HepG2 (cell line): Measurements from ENCODE around the gene ANKRD66. TPM values are rescaled to one million over a fixed set of nuclear protein-coding genes. Genes with fewer than 3 reads are reported as not detected.
A peak's percentile ranks its signal among the peaks of the same experiment; 100 is the strongest.

ENCODE experiments used
- ATF7-NPFF ChIP-seq: sonication (generic); formaldehyde crosslinking; IDR thresholded peaks from 2 replicates; pipeline ENCODE4 v1.8.1; 2023; ENCODE audit warnings: mild to moderate bottlenecking, low read depth, missing genetic modification reagents, moderate library complexity
- CBFB ChIP-seq: sonication (generic); formaldehyde crosslinking; IDR thresholded peaks from 2 replicates; pipeline ENCODE4 v1.4.0; 2020; ENCODE audit warnings: missing genetic modification reagents
- DMAP1 ChIP-seq: IDR thresholded peaks from 2 replicates; pipeline ENCODE4 v1.6.1; 2016
- FOXA3 ChIP-seq: IDR thresholded peaks from 2 replicates; pipeline ENCODE4 v1.6.1; 2016; ENCODE audit warnings: missing genetic modification reagents, missing compliant biosample characterization
- FOXP1 ChIP-seq, 2 experiments: fragments of 450-650 bp in 1 of 2; IDR thresholded peaks; 2 replicates each; pipeline ENCODE4 v1.6.1; 2017 to 2018; ENCODE audit warnings: antibody characterized with exemption in 1 of 2
- GATA4 ChIP-seq: sonication (generic); IDR thresholded peaks from 2 replicates; pipeline ENCODE4 v1.6.1; 2016; ENCODE audit warnings: antibody characterized with exemption, low read depth, borderline replicate concordance
- KAT7 ChIP-seq: IDR thresholded peaks from 2 replicates; pipeline ENCODE4 v1.6.1; 2018; ENCODE audit warnings: borderline replicate concordance, missing compliant biosample characterization
- NKX3-1 ChIP-seq: sonication (generic); formaldehyde crosslinking; IDR thresholded peaks from 2 replicates; pipeline ENCODE4 v1.5.0; 2020; ENCODE audit warnings: missing genetic modification reagents
- NR1H2 ChIP-seq: sonication (generic); formaldehyde crosslinking; IDR thresholded peaks from 2 replicates; pipeline ENCODE4 v1.8.1; 2022; ENCODE audit warnings: low read depth, missing genetic modification reagents, borderline replicate concordance
- NR2F2 ChIP-seq: IDR thresholded peaks from 2 replicates; pipeline ENCODE4 v1.6.1; 2012; ENCODE audit warnings: low read depth, inconsistent platforms, borderline replicate concordance
- ONECUT2 ChIP-seq: sonication (generic); formaldehyde crosslinking; IDR thresholded peaks from 2 replicates; pipeline ENCODE4 v1.4.0; 2020; ENCODE audit warnings: missing genetic modification reagents
- PAWR ChIP-seq: sonication (generic); formaldehyde crosslinking; IDR thresholded peaks from 2 replicates; pipeline ENCODE4 v1.4.0; 2020; ENCODE audit warnings: missing genetic modification reagents, mild to moderate bottlenecking, borderline replicate concordance
- PRMT3 ChIP-seq: sonication (generic); formaldehyde crosslinking; IDR thresholded peaks from 2 replicates; pipeline ENCODE4 v1.8.1; 2022; ENCODE audit warnings: low read depth, mild to moderate bottlenecking, moderate library complexity, missing genetic modification reagents, borderline replicate concordance
- RARA ChIP-seq: IDR thresholded peaks from 2 replicates; pipeline ENCODE4 v1.6.1; 2016; ENCODE audit warnings: missing genetic modification reagents, missing compliant biosample characterization
- RARG ChIP-seq: sonication (generic); formaldehyde crosslinking; IDR thresholded peaks from 2 replicates; pipeline ENCODE4 v1.4.0; 2020; ENCODE audit warnings: low read depth, mild to moderate bottlenecking, missing genetic modification reagents
- TRIM22 ChIP-seq: fragments of 450-650 bp; IDR thresholded peaks from 2 replicates; pipeline ENCODE4 v1.6.1; 2017
- ZMYM4 ChIP-seq: sonication (generic); formaldehyde crosslinking; IDR thresholded peaks from 2 replicates; pipeline ENCODE4 v1.8.1; 2023; ENCODE audit warnings: mild to moderate bottlenecking, missing genetic modification reagents
- ZNF12 ChIP-seq: sonication (generic); formaldehyde crosslinking; IDR thresholded peaks from 2 replicates; pipeline ENCODE4 v1.5.0; 2020; ENCODE audit warnings: missing genetic modification reagents
- ZNF235 ChIP-seq: sonication (generic); formaldehyde crosslinking; IDR thresholded peaks from 2 replicates; pipeline ENCODE4 v1.8.1; 2023; ENCODE audit warnings: mild to moderate bottlenecking, missing genetic modification reagents, borderline replicate concordance
- ZNF619 ChIP-seq: sonication (generic); formaldehyde crosslinking; IDR thresholded peaks from 2 replicates; pipeline ENCODE4 v1.4.0; 2020; ENCODE audit warnings: mild to moderate bottlenecking, missing genetic modification reagents
- polyA plus RNA-seq, 8 experiments: library from polyadenylated mRNA; depleted of rRNA in 3 of 8; stranded (reverse) in 7 of 8; unstranded in 1 of 8; fragments of >200 nt; fragmentation: Illumina TruSeq in 4 of 8; extraction: Trizol in 4 of 8; gene quantifications; 2 replicates each; pipeline versions ENCODE4 v1.2.1 to v1.2.3, GENCODE V29; 2011 to 2016; ENCODE audit warnings: low read depth in 4 of 8, missing spikeins in 1 of 8, mixed read lengths in 1 of 8; ENCODE audit not compliant: insufficient read depth in 1 of 8
- total RNA-seq, 5 experiments: library from RNA; depleted of rRNA; stranded (reverse); fragments of >200 nt; fragmentation: Illumina TruSeq; extraction: Trizol; gene quantifications; 2 replicates each; pipeline ENCODE4 v1.2.3, GENCODE V29; 2016; ENCODE audit warnings: low read depth in 1 of 5
- TF ChIP-seq, protein P1 (sequence below): sonication (generic); formaldehyde crosslinking; IDR thresholded peaks from 2 replicates; pipeline ENCODE4 v1.5.0; 2020; ENCODE audit warnings: missing genetic modification reagents, mild to moderate bottlenecking, borderline replicate concordance
- TF ChIP-seq, protein P2 (sequence below): sonication (generic); formaldehyde crosslinking; IDR thresholded peaks from 2 replicates; pipeline ENCODE4 v1.8.0; 2022; ENCODE audit warnings: missing genetic modification reagents, low read depth, mild to moderate bottlenecking, borderline replicate concordance
- TF ChIP-seq, protein P3 (sequence below): sonication (generic); formaldehyde crosslinking; IDR thresholded peaks from 2 replicates; pipeline ENCODE4 v1.4.0; 2020; ENCODE audit warnings: missing genetic modification reagents, borderline replicate concordance

ANKRD66 gene
- total and polyA plus RNA-seq, 2 of the 13 experiments (the other 11 are each of a cell fraction or from before 2014, with no cell fraction given) = not detected

DNA sequence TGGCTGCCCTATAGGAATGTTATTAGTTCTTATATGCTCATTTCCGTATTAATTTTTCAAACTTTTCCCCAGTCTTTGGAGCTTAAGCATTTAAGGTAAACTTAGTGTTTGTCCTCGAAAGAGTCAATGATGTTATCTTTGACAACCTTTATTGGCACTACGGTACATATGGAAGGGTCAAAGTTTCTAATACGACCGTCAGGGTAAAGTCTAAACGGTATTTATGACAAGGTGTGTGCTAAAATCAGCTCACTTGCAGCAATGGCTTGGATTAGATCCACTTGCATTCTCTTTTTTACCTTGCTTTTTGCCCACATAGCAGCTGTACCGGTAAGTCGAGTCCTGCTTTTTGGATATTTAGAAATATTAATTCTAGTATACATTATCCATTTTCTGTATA, 46.4 kb downstream of the ANKRD66 start, which contains the start of gene MEP1A (continued):
- no peak for TF ChIP-seq ZNF619 (CRISPR knock-in tag)
- TF ChIP-seq, protein P1, sequence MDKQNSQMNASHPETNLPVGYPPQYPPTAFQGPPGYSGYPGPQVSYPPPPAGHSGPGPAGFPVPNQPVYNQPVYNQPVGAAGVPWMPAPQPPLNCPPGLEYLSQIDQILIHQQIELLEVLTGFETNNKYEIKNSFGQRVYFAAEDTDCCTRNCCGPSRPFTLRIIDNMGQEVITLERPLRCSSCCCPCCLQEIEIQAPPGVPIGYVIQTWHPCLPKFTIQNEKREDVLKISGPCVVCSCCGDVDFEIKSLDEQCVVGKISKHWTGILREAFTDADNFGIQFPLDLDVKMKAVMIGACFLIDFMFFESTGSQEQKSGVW (CRISPR knock-in tag) = no peak
- 0 out of 2 replicates have a peak, but pooled peaks have one; percentile 21 for TF ChIP-seq ZMYM4 (CRISPR knock-in tag)
- no peak for TF ChIP-seq NR1H2
- no peak for TF ChIP-seq ATF7-NPFF (CRISPR knock-in tag)
- TF ChIP-seq PRMT3 (CRISPR knock-in tag) = no peak
- peak; percentile 63 for TF ChIP-seq RARA
- no peak for TF ChIP-seq NKX3-1 (CRISPR knock-in tag)
- no peak for TF ChIP-seq ONECUT2 (CRISPR knock-in tag)
- no peak for TF ChIP-seq PAWR (CRISPR knock-in tag)
- TF ChIP-seq ZNF12 (CRISPR knock-in tag) = no peak
- 0 out of 2 replicates have a peak, but pooled peaks have one; percentile 32 for TF ChIP-seq GATA4
- TF ChIP-seq FOXA3 = 0 out of 2 replicates have a peak, but pooled peaks have one; percentile 29
- no peak for TF ChIP-seq KAT7
- TF ChIP-seq, protein P2, sequence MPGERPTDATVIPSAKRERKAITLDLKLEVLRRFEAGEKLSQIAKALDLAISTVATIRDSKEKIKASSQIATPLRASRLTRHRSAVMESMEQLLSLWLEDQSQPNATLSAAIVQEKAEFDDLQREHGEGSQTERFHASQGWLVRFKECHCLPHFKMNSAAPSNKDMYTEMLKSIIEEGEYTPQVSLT (CRISPR knock-in tag) = no peak
- TF ChIP-seq TRIM22 = no peak
- TF ChIP-seq NR2F2 = peak; percentile 63
- no peak for TF ChIP-seq DMAP1 (CRISPR knock-in tag)
- TF ChIP-seq ZNF235 (CRISPR knock-in tag) = no peak
- no peak for TF ChIP-seq FOXP1 (IDR thresholded peaks at IDR 0.05)
- TF ChIP-seq FOXP1 (CRISPR knock-in tag; IDR thresholded peaks at IDR 0.05) = peak; percentile 28; the same call in 1 of the 2 replicates
- no peak for TF ChIP-seq CBFB
- TF ChIP-seq, protein P3, sequence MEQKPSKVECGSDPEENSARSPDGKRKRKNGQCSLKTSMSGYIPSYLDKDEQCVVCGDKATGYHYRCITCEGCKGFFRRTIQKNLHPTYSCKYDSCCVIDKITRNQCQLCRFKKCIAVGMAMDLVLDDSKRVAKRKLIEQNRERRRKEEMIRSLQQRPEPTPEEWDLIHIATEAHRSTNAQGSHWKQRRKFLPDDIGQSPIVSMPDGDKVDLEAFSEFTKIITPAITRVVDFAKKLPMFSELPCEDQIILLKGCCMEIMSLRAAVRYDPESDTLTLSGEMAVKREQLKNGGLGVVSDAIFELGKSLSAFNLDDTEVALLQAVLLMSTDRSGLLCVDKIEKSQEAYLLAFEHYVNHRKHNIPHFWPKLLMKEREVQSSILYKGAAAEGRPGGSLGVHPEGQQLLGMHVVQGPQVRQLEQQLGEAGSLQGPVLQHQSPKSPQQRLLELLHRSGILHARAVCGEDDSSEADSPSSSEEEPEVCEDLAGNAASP (CRISPR knock-in tag) = no peak; the same call in 1 of the 2 replicates
- no peak for TF ChIP-seq RARG
